LNCaP clone FGC (cell line): ENCODE results near the gene INPP5A.

ENCODE experiments used
- DNase-seq: peaks from one replicate; pipeline ENCODE4 v3.0.0-alpha.2; 2011; ENCODE audit warnings: low read depth
- H3K4me3 ChIP-seq: 2 replicates; pipeline ENCODE4 v1.5.1; 2011; ENCODE audit warnings: mild to moderate bottlenecking, low read depth, low read length, control low read depth
- TF ChIP-seq, protein P1 (sequence below): IDR thresholded peaks from 2 replicates; pipeline ENCODE4 v1.5.1; 2012; ENCODE audit warnings: mild to moderate bottlenecking; ENCODE audit not compliant: control insufficient read depth, insufficient read depth; ENCODE audit errors: extremely low read depth

The INPP5A gene

DNA sequence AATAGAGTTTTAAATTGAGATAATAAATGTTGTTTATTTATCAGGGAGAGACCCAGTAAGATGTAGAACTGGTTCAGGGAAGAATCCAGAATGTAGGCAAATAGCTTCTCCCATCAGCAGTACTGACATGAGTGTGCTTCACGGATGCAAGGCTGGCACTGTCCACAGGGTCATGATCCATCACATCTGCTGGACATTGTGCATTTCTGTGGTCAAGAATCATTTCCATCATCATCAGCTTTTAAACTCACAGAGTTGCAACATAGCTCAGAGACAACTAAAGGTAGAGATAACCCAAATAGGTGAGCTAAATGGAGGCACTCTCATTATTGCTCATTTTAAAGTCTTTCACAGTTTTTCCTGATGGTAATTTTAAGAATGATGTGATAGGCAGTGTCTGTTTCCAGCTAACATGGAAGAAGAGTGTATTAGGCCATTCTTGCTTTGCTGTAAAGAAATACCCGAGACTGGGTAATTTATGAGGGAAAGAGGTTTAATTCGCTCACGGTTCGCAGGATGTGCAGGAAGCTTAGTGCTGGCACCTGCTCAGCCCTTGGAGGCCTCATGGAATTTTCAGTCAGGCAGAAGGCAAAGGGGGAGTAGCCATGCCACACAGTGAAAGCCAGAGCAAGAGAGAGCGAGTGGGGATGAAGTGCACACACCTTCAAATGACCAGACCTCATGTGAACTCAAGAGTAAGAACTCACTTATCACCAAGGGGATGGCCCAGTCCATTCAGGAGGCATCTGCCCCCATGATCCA is 80.8 kb downstream of the INPP5A start:
- H3K4me3 ChIP-seq: no peak overlapping the region
- TF ChIP-seq, protein P1, sequence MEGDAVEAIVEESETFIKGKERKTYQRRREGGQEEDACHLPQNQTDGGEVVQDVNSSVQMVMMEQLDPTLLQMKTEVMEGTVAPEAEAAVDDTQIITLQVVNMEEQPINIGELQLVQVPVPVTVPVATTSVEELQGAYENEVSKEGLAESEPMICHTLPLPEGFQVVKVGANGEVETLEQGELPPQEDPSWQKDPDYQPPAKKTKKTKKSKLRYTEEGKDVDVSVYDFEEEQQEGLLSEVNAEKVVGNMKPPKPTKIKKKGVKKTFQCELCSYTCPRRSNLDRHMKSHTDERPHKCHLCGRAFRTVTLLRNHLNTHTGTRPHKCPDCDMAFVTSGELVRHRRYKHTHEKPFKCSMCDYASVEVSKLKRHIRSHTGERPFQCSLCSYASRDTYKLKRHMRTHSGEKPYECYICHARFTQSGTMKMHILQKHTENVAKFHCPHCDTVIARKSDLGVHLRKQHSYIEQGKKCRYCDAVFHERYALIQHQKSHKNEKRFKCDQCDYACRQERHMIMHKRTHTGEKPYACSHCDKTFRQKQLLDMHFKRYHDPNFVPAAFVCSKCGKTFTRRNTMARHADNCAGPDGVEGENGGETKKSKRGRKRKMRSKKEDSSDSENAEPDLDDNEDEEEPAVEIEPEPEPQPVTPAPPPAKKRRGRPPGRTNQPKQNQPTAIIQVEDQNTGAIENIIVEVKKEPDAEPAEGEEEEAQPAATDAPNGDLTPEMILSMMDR: no peak
- DNase-seq: no peak

DNA sequence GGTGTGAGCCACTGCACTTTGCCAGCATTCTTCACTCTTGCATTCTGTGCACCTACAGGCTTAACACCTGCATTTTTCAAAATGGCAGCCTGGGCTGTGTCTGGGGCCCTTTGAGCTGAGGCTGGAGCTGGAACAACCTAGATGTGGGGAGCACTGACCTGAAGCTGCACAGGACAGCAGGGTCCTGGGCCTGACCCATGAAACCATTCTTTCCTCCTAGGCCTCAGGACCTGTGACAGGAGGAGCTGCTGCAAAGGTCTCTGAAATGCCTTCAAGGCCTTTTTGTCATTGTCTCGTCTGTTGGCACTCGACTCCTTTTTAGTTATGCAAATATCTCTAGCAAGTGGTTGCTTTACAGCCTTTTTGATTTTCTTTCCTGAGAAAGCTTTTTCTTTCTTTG is 82.3 kb downstream of the INPP5A start:
- H3K4me3 ChIP-seq: no peak overlapping the region
- TF ChIP-seq, protein P1: no peak
- no peak for DNase-seq

DNA sequence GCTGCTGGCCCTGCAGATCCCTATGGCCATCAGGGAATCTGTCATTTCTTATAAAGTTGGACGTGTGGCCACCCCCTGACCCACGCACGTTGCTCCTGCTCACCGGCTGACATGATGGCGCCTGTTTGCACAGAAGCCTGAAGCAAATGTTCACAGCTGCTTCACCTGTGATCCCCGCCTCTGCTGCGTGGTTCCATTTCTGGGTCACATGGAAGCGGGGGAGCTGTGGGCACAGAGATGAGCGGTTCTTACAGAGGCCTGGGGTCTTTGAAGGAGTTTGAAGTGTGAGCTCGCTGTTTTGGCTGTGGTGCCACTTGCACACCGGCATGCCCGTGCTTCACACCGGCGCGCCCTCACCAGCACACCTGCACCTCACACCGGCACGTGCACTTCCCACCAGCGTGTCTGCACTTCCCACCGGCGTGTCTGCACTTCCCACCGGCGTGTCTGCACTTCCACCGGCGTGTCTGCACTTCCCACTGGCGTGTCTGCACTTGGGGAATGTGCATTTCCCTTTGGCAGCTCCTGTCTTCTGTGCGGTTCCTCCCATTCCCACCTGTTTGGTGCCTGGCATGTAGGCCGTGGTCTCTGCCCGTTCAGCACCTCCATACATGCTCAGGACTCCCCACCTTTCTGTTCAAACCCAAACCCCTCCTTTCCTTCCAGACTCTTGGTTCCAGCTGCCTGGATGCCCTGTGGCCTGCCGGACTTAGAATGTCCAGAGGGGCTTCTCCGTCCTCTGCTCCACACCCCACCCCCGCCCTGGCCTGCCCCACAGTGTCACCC is 86.7 kb downstream of the INPP5A start:
- DNase-seq: no peak
- TF ChIP-seq, protein P1: no peak
- H3K4me3 ChIP-seq: no peak overlapping the region

DNA sequence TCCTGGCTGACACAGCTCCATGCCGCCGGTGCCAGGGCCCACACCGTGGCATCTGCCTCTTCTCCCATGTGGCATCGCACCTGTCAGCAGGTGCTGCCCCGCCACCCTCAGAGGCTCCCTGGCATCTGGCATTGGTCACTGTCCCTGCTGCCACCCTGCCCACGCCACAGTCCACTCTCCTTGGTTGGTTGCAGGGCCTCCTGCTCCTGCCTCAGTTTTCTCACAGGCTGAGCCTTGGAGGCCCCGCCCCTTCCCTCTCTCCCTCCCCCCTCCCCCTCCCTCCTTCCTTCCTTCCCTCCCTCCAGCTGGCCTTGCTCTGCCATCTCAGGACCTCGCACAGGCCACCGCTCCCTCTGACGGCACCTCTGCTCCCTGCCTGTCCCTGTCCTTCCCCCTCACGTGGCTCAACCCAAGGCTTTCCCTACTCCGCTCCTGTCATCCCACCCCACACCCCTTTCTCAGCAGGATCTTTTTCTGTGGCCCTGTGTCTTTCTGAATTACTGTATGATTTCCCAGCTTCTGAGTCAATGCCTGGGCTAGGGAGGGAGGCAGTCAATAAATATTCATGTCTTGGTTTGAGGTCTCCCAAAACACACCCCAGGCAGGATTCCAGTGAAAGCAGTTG is 87.4 kb downstream of the INPP5A start:
- TF ChIP-seq, protein P1: no peak
- H3K4me3 ChIP-seq: no peak overlapping the region
- no peak for DNase-seq

DNA sequence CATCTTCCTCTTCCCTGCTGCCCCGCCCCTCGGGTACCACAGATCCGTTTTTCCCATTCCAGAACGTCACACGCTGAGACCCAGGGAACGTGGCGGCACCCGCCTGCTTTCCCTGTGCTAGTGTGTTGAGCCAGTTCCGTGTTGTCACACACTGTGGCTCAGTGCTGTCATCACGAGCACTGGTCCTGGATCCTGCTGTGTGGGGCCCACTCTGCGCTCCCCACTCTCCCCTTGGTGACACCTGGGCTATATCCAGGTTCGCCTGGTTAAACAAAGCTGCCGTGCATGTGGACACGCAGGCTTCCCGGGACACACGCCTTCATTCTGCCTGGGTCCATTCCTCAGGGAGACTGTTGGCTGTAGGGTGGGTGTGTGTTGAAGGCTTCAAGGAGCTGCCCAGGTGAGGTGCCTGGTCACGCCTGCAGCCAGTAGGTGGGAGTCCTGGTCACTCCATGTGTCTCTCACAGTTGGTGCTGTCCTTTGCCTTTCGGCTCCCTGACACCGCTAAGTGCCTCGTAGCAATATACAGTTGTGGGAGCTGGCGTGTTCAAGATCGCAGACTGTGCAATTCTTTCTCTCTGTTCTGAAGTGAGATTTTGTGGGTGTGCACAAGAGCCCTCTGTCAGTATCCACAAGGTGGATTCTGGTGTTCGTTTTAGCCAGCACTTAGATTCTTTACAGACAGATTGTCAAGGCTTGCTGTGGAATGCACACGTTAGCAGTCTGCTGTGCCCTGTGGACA is 88.6 kb downstream of the INPP5A start:
- no peak overlapping the region for H3K4me3 ChIP-seq
- TF ChIP-seq, protein P1: no peak
- no peak for DNase-seq

DNA sequence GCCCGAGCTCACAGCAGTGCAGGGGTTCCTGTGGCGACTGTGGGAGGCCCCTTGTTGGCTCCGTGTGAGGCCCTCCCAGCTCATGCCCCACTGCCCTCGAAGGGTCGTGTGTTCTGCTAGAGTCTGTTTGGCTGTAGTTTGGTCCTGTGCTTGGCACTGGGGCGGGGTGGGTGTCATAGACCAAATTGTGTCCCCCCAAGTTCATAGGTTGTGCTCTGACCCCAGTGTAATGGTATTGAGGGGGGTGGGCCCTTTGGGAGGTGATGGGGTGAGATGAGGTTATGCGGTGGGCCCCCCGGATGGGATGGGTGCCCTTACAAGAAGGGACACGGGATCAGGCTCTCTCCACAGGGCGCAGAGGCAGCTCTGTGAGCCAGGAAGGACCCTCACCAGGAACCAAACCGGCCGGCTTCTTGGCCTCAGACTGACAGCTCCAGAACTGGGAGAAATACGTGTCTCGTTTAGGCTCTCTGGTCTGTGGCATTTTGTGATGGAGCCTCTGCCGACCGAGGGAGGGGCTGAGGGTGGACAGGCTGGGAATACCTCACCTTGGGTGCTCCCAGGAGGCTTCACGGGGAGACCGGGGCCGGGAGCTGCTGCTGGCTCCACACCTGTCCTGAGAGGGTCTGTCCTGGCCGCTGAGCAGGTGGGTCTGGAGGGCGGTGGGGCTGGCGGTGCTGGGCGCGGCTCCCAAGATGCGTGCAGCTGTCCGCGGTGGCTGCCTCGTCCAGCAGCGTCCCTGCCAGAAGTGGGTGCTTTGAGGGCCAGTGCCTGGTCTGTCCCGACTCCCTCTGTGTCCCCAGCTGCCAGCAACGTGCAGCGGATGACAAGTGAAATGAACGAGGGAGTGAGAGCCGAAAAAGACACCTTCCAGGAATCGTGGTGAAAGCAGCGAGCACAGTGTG is 89.4 kb downstream of the INPP5A start:
- no peak overlapping the region for H3K4me3 ChIP-seq
- no peak for DNase-seq
- TF ChIP-seq, protein P1: no peak
